GM18505 (cell line): ENCODE measurements around the gene PTPRN2.
"Not testable (repeated sequence)": the region's sequence is repeated elsewhere in the genome, so short reads cannot be mapped to it uniquely, and the experiment has no call there.

ENCODE experiments used
- ATAC-seq: cut with Tn5 transposase; IDR thresholded peaks from one replicate; pipeline ENCODE4 v1.9.1; 2021; ENCODE audit not compliant: unreplicated experiment
- POLR2A ChIP-seq: IDR thresholded peaks from 4 replicates; pipeline ENCODE4 v1.6.1; 2011; ENCODE audit warnings: borderline replicate concordance; ENCODE audit not compliant: insufficient read depth, insufficient read length; ENCODE audit errors: extremely low read depth

PTPRN2 gene

GRCh38 chr7:157601530-157601929, 986.1 kb downstream of the PTPRN2 start:
- ATAC-seq: no peak

GRCh38 chr7:157599491-157599890, 988.1 kb downstream of the PTPRN2 start:
- ATAC-seq: no peak
- no peak for TF ChIP-seq POLR2A

More at GRCh38 chr7:157601530-157601929, 986.1 kb downstream of the PTPRN2 start:
- no peak for TF ChIP-seq POLR2A

- TF ChIP-seq POLR2A: no peak
- no peak for ATAC-seq
These were observed 990.1 kb downstream of the PTPRN2 start for GRCh38 chr7:157597562-157597961.

GRCh38 chr7:157596881-157597280, 990.7 kb downstream of the PTPRN2 start:
- ATAC-seq: no peak
- no peak for TF ChIP-seq POLR2A

GRCh38 chr7:157596471-157596870, 991.2 kb downstream of the PTPRN2 start:
- no peak for TF ChIP-seq POLR2A
- no peak for ATAC-seq

- TF ChIP-seq POLR2A: no peak
- ATAC-seq: no peak
These were observed 991.6 kb downstream of the PTPRN2 start for GRCh38 chr7:157596026-157596425.

- ATAC-seq: no peak
- TF ChIP-seq POLR2A: no peak
These were observed 992.4 kb downstream of the PTPRN2 start for GRCh38 chr7:157595086-157595855.

- no peak for ATAC-seq
- TF ChIP-seq POLR2A: no peak
These were observed 993.3 kb downstream of the PTPRN2 start for GRCh38 chr7:157594306-157594705.

- ATAC-seq: no peak
- TF ChIP-seq POLR2A: no peak
These were observed 994.1 kb downstream of the PTPRN2 start for GRCh38 chr7:157593541-157593940.

- ATAC-seq: not testable (repeated sequence)
These were observed 994.8 kb downstream of the PTPRN2 start for GRCh38 chr7:157592636-157593320.

- no peak for TF ChIP-seq POLR2A
- ATAC-seq: no peak
These were observed 997.1 kb downstream of the PTPRN2 start for GRCh38 chr7:157590526-157590925.

- TF ChIP-seq POLR2A: no peak
- no peak for ATAC-seq
These were observed 997.9 kb downstream of the PTPRN2 start for GRCh38 chr7:157589680-157590079.

- no peak for TF ChIP-seq POLR2A
- no peak for ATAC-seq
These were observed 999.6 kb downstream of the PTPRN2 start for GRCh38 chr7:157587805-157588560.

GRCh38 chr7:157587051-157587804, 1000.4 kb downstream of the PTPRN2 start:
- no peak for TF ChIP-seq POLR2A
- no peak for ATAC-seq
